Measurements from ENCODE around the gene KLK2. TPM values are rescaled to one million over a fixed set of nuclear protein-coding genes. Genes with fewer than 3 reads are reported as not detected.

Gene KLK2
- total RNA-seq, 5 donors from 2014 or later (not counting 1 experiment from before 2014, with no cell fraction given) = not detected

DNA sequence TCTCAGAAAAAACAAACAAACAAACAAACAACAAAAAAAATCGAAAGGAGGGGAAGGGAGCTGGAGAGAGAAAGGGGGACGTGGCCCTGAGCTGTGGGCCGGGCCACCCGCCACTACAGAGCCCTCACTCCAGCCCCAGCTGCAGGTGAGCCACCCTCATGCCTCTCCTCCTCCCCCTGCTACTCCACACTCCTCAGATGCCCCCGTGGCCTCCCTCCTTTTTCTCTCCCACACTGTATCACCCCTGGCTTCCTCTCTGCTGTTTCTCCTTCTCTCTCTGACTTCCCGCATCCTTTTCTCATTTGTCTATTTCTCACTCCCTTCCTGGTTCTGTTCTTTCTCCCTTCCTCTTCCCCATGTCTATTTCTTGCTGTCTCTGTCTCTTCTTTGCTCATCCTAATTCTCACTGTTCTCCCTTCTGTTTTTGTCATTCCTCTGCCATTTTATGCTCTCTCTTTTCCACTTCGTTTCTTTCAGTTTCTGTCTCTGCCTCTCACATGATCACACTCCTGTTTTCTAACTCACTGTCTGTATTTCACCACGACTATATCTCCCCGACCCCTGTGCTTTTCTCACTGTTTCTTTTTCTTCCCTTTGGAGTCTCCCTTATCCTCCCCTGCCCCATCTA, 2.7 kb downstream of the KLK2 start:
- Histone ChIP-seq H3K27ac (ENCODE audit: low read length) (no peak overlapping the region), H3K36me3 (ENCODE audit: control insufficient read depth in 2 of 2, extremely low read depth in 1 of 2, insufficient read depth in 1 of 2, low read length in 1 of 2) (no peaks in the 10 kb centered on the region), H3K4me1 (ENCODE audit: control insufficient read depth in 1 of 2, extremely low read depth in 1 of 2, insufficient read depth in 2 of 2, low read length in 2 of 2) (no peaks in the 10 kb centered on the region), H3K9me3 (no peaks in the 10 kb centered on the region), H3K4me3 (ENCODE audit: control insufficient read depth in 1 of 2, extremely low read depth in 1 of 2, low read length in 1 of 2) (no peak overlapping the region), H3K27me3 (replicated peaks in 1 of 2; ENCODE audit: control insufficient read depth in 2 of 2, extremely low read depth in 1 of 2, insufficient read depth in 2 of 2, low read length in 1 of 2) (peaks cover 4 to 57% of the 10 kb centered on the region in 2 experiments)
- no peaks in the 10 kb centered on the region for H3K4me1 Mint-ChIP-seq
- WGBS (ENCODE audit: insufficient coverage) = 21% methylated on average over 5 of the region's 9 CpGs
- H3K9me3 Mint-ChIP-seq = no peaks in the 10 kb centered on the region
- CTCF ChIA-PET = no interaction called here
- H3K4me3 Mint-ChIP-seq = no peak overlapping the region
- peaks cover 35 to 46% of the 10 kb centered on the region in 2 donors for H3K27me3 Mint-ChIP-seq
- no peaks in the 10 kb centered on the region for H3K36me3 Mint-ChIP-seq
- no peak for DNase-seq
- ATAC-seq (replicated peaks in 1 of 4) = no peak
- no peak overlapping the region for H3K27ac Mint-ChIP-seq
- POLR2A ChIA-PET = no interaction called here

- no peak overlapping the region for H3K4me3 Mint-ChIP-seq
- no peaks in the 10 kb centered on the region for H3K4me1 Mint-ChIP-seq
- WGBS (ENCODE audit: insufficient coverage) = 73% methylated on average over 5 of the region's 7 CpGs
- no peak overlapping the region for H3K4me3 ChIP-seq (ENCODE audit: control insufficient read depth in 1 of 2, extremely low read depth in 1 of 2, low read length in 1 of 2)
- no peaks in the 10 kb centered on the region for H3K4me1 ChIP-seq (ENCODE audit: control insufficient read depth in 1 of 2, extremely low read depth in 1 of 2, insufficient read depth in 2 of 2, low read length in 2 of 2)
- ATAC-seq (replicated peaks in 1 of 4) (no peak), DNase-seq (no peak)
- POLR2A ChIA-PET = no interaction called here
- H3K27me3 ChIP-seq (replicated peaks in 1 of 2; ENCODE audit: control insufficient read depth in 2 of 2, extremely low read depth in 1 of 2, insufficient read depth in 2 of 2, low read length in 1 of 2) = peaks cover 4 to 60% of the 10 kb centered on the region in 2 experiments
- peaks cover 30 to 43% of the 10 kb centered on the region in 2 donors for H3K27me3 Mint-ChIP-seq
- CTCF ChIA-PET = no interaction called here
- no peaks in the 10 kb centered on the region for H3K9me3 Mint-ChIP-seq
- no peaks in the 10 kb centered on the region for H3K36me3 Mint-ChIP-seq
- no peaks in the 10 kb centered on the region for H3K9me3 ChIP-seq
- no peaks in the 10 kb centered on the region for H3K36me3 ChIP-seq (ENCODE audit: control insufficient read depth in 2 of 2, extremely low read depth in 1 of 2, insufficient read depth in 1 of 2, low read length in 1 of 2)
- H3K27ac ChIP-seq (ENCODE audit: low read length) = no peak overlapping the region
- no peak overlapping the region for H3K27ac Mint-ChIP-seq
Observed at GRCh38 chr19:50876456-50876855, 3.2 kb downstream of the KLK2 start.

GRCh38 chr19:50877338-50877737, 4.1 kb downstream of the KLK2 start:
- H3K9me3 ChIP-seq = no peaks in the 10 kb centered on the region
- no peaks in the 10 kb centered on the region for H3K36me3 ChIP-seq (ENCODE audit: control insufficient read depth in 2 of 2, extremely low read depth in 1 of 2, insufficient read depth in 1 of 2, low read length in 1 of 2)
- no peaks in the 10 kb centered on the region for H3K4me1 ChIP-seq (ENCODE audit: control insufficient read depth in 1 of 2, extremely low read depth in 1 of 2, insufficient read depth in 2 of 2, low read length in 2 of 2)
- ChIA-PET CTCF (no interaction called here), POLR2A (no interaction called here)
- peaks cover 4 to 60% of the 10 kb centered on the region in 2 experiments for H3K27me3 ChIP-seq (replicated peaks in 1 of 2; ENCODE audit: control insufficient read depth in 2 of 2, extremely low read depth in 1 of 2, insufficient read depth in 2 of 2, low read length in 1 of 2)
- H3K4me3 ChIP-seq (ENCODE audit: control insufficient read depth in 1 of 2, extremely low read depth in 1 of 2, low read length in 1 of 2) = no peak overlapping the region
- 41% methylated on average over 7 of the region's 8 CpGs for WGBS (ENCODE audit: insufficient coverage)
- ATAC-seq (replicated peaks in 1 of 4) = no peak
- H3K27ac Mint-ChIP-seq = no peak overlapping the region
- peaks cover 33 to 47% of the 10 kb centered on the region in 2 donors for H3K27me3 Mint-ChIP-seq
- H3K27ac ChIP-seq (ENCODE audit: low read length) = no peak overlapping the region
- no peak for DNase-seq
- no peak overlapping the region for H3K4me3 Mint-ChIP-seq
- H3K4me1 Mint-ChIP-seq = no peaks in the 10 kb centered on the region
- no peaks in the 10 kb centered on the region for H3K36me3 Mint-ChIP-seq
- no peaks in the 10 kb centered on the region for H3K9me3 Mint-ChIP-seq

GRCh38 chr19:50878851-50879250, 5.6 kb downstream of the KLK2 start:
- DNase-seq (no peak), ATAC-seq (replicated peaks in 1 of 4) (no peak)
- Mint-ChIP-seq H3K4me1 (no peaks in the 10 kb centered on the region), H3K9me3 (no peaks in the 10 kb centered on the region), H3K4me3 (no peak overlapping the region), H3K36me3 (no peaks in the 10 kb centered on the region), H3K27ac (no peak overlapping the region), H3K27me3 (peaks cover 32 to 46% of the 10 kb centered on the region in 2 donors)
- ChIA-PET CTCF (interaction anchor here in 1 of 2 donors (0.6 kb wide), 2 partner anchors 43 to 613 kb away, joined by 3 to 5 read pairs; no protein-coding TSS in a partner anchor), POLR2A (no interaction called here)
- Histone ChIP-seq H3K36me3 (ENCODE audit: control insufficient read depth in 2 of 2, extremely low read depth in 1 of 2, insufficient read depth in 1 of 2, low read length in 1 of 2) (no peaks in the 10 kb centered on the region), H3K4me3 (ENCODE audit: control insufficient read depth in 1 of 2, extremely low read depth in 1 of 2, low read length in 1 of 2) (no peak overlapping the region), H3K4me1 (ENCODE audit: control insufficient read depth in 1 of 2, extremely low read depth in 1 of 2, insufficient read depth in 2 of 2, low read length in 2 of 2) (no peaks in the 10 kb centered on the region), H3K27ac (ENCODE audit: low read length) (no peak overlapping the region), H3K9me3 (no peaks in the 10 kb centered on the region), H3K27me3 (replicated peaks in 1 of 2; ENCODE audit: control insufficient read depth in 2 of 2, extremely low read depth in 1 of 2, insufficient read depth in 2 of 2, low read length in 1 of 2) (peaks cover 5 to 55% of the 10 kb centered on the region in 2 experiments)
- 61% methylated on average over 4 of the region's 5 CpGs for WGBS (ENCODE audit: insufficient coverage)

- no peaks in the 10 kb centered on the region for H3K36me3 Mint-ChIP-seq
- no peak overlapping the region for H3K4me3 Mint-ChIP-seq
- H3K27ac ChIP-seq (ENCODE audit: low read length) = no peak overlapping the region
- 67% methylated on average over 5 of the region's 5 CpGs for WGBS (ENCODE audit: insufficient coverage)
- CTCF ChIA-PET = no interaction called here
- peaks cover 34 to 52% of the 10 kb centered on the region in 2 donors for H3K27me3 Mint-ChIP-seq
- no peaks in the 10 kb centered on the region for H3K4me1 Mint-ChIP-seq
- no peaks in the 10 kb centered on the region for H3K4me1 ChIP-seq (ENCODE audit: control insufficient read depth in 1 of 2, extremely low read depth in 1 of 2, insufficient read depth in 2 of 2, low read length in 2 of 2)
- no peak overlapping the region for H3K4me3 ChIP-seq (ENCODE audit: control insufficient read depth in 1 of 2, extremely low read depth in 1 of 2, low read length in 1 of 2)
- H3K9me3 Mint-ChIP-seq = no peaks in the 10 kb centered on the region
- POLR2A ChIA-PET = no interaction called here
- no peak for DNase-seq
- peaks cover 5 to 50% of the 10 kb centered on the region in 2 experiments for H3K27me3 ChIP-seq (replicated peaks in 1 of 2; ENCODE audit: control insufficient read depth in 2 of 2, extremely low read depth in 1 of 2, insufficient read depth in 2 of 2, low read length in 1 of 2)
- ATAC-seq (replicated peaks in 1 of 4) = no peak
- no peaks in the 10 kb centered on the region for H3K9me3 ChIP-seq
- no peaks in the 10 kb centered on the region for H3K36me3 ChIP-seq (ENCODE audit: control insufficient read depth in 2 of 2, extremely low read depth in 1 of 2, insufficient read depth in 1 of 2, low read length in 1 of 2)
- no peak overlapping the region for H3K27ac Mint-ChIP-seq
Observed at GRCh38 chr19:50880241-50880640, 7.0 kb downstream of the KLK2 start.

DNA sequence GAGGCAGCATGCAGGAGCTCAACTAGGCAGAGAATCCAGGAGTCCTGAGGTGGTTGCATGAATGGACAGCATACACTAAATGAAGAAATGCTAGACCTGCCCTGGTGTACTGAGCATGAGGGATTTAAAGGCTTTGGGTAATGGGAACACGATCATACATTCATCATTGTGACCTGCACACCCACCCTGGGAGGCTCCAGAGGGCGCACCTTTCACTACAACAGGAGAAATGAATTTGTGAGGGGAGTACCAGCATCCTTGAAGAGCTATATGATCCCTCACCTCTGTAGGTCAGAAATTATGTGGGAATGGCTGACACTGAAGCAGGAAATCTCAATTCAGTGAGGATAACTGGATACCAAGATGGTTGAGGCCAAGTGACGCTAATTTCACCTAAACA, 8.9 kb downstream of the KLK2 start:
- H3K36me3 Mint-ChIP-seq = no peaks in the 10 kb centered on the region
- POLR2A ChIA-PET = no interaction called here
- H3K4me3 Mint-ChIP-seq = no peak overlapping the region
- Histone ChIP-seq H3K4me3 (ENCODE audit: control insufficient read depth in 1 of 2, extremely low read depth in 1 of 2, low read length in 1 of 2) (no peak overlapping the region), H3K9me3 (no peaks in the 10 kb centered on the region), H3K27me3 (replicated peaks in 1 of 2; ENCODE audit: control insufficient read depth in 2 of 2, extremely low read depth in 1 of 2, insufficient read depth in 2 of 2, low read length in 1 of 2) (peaks cover 5 to 35% of the 10 kb centered on the region in 2 experiments), H3K36me3 (ENCODE audit: control insufficient read depth in 2 of 2, extremely low read depth in 1 of 2, insufficient read depth in 1 of 2, low read length in 1 of 2) (no peaks in the 10 kb centered on the region), H3K4me1 (ENCODE audit: control insufficient read depth in 1 of 2, extremely low read depth in 1 of 2, insufficient read depth in 2 of 2, low read length in 2 of 2) (no peaks in the 10 kb centered on the region), H3K27ac (ENCODE audit: low read length) (no peak overlapping the region)
- 67% methylated on average over 1 of the region's 3 CpGs for WGBS (ENCODE audit: insufficient coverage)
- CTCF ChIA-PET = no interaction called here
- H3K9me3 Mint-ChIP-seq = no peaks in the 10 kb centered on the region
- H3K27ac Mint-ChIP-seq = no peak overlapping the region
- H3K4me1 Mint-ChIP-seq = no peaks in the 10 kb centered on the region
- ATAC-seq (replicated peaks in 1 of 4) (no peak), DNase-seq (no peak)
- H3K27me3 Mint-ChIP-seq = peaks cover 47 to 61% of the 10 kb centered on the region in 2 donors

- Mint-ChIP-seq H3K9me3 (peaks cover 0 to 4% (median 0%) of the 10 kb centered on the region in 3 donors), H3K4me3 (no peak overlapping the region), H3K27me3 (peaks cover 38 to 48% of the 10 kb centered on the region in 2 donors), H3K27ac (no peak overlapping the region), H3K36me3 (no peaks in the 10 kb centered on the region), H3K4me1 (no peaks in the 10 kb centered on the region)
- ATAC-seq (replicated peaks in 1 of 4) (no peak), DNase-seq (no peak)
- no peak overlapping the region for H3K4me3 ChIP-seq (ENCODE audit: control insufficient read depth in 1 of 2, extremely low read depth in 1 of 2, low read length in 1 of 2)
- 40% methylated on average over 2 of the region's 3 CpGs for WGBS (ENCODE audit: insufficient coverage)
- H3K27ac ChIP-seq (ENCODE audit: low read length) = no peak overlapping the region
- no peaks in the 10 kb centered on the region for H3K9me3 ChIP-seq
- peaks cover 0 to 25% of the 10 kb centered on the region in 2 experiments for H3K27me3 ChIP-seq (replicated peaks in 1 of 2; ENCODE audit: control insufficient read depth in 2 of 2, extremely low read depth in 1 of 2, insufficient read depth in 2 of 2, low read length in 1 of 2)
- POLR2A ChIA-PET = no interaction called here
- CTCF ChIA-PET = no interaction called here
- H3K4me1 ChIP-seq (ENCODE audit: control insufficient read depth in 1 of 2, extremely low read depth in 1 of 2, insufficient read depth in 2 of 2, low read length in 2 of 2) = no peaks in the 10 kb centered on the region
- H3K36me3 ChIP-seq (ENCODE audit: control insufficient read depth in 2 of 2, extremely low read depth in 1 of 2, insufficient read depth in 1 of 2, low read length in 1 of 2) = no peaks in the 10 kb centered on the region
Observed at GRCh38 chr19:50889638-50890037, 16.4 kb downstream of the KLK2 start.
